22Rv1 (cell line): ENCODE data around the gene MLN.

Experiments used
- CTCF ChIP-seq: fragments of 450-650 bp; IDR thresholded peaks from 2 replicates; pipeline ENCODE4 v1.5.1; 2017; ENCODE audit warnings: mild to moderate bottlenecking
- ZFX ChIP-seq: fragments of 450-650 bp; IDR thresholded peaks from 2 replicates; pipeline ENCODE4 v1.6.1; 2017; ENCODE audit warnings: antibody characterized with exemption, borderline replicate concordance

- TF ChIP-seq CTCF (no peak), ZFX (no peak)
These were observed 17.1 kb upstream of the MLN start for GRCh38 chr6:33820784-33821520.
